ENCODE data around the gene SCO1.

DNA sequence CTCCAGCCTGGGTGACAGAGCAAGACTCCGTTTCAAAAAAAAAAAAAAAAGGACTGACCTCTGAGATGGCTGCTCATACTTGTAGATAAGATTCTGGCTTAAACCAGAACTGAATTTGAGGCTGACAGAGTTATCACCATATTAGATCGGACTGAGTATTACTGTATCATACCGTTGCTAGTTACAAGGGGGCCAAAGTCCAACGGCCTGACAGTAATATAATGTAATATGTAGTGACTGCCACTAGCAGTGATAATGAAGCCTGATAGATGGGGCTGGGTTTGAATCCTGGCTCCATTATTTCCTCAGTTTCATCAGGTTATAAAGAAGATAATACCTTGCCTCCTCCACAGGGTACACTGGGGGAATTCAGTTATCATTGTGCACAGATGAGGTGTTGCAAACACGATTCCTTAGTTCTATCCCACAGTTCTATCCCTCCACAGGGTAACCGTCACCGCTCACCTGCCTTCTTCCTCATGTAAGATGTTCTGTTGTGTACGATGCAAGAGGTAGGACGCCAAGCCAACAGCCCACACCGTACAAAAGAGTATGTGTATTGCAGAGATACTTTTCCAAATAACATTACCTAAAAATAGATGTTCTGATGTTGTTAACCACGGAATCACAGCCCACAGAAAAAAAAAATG is 27.3 kb upstream of the SCO1 start:
- TF ChIP-seq, protein P1, sequence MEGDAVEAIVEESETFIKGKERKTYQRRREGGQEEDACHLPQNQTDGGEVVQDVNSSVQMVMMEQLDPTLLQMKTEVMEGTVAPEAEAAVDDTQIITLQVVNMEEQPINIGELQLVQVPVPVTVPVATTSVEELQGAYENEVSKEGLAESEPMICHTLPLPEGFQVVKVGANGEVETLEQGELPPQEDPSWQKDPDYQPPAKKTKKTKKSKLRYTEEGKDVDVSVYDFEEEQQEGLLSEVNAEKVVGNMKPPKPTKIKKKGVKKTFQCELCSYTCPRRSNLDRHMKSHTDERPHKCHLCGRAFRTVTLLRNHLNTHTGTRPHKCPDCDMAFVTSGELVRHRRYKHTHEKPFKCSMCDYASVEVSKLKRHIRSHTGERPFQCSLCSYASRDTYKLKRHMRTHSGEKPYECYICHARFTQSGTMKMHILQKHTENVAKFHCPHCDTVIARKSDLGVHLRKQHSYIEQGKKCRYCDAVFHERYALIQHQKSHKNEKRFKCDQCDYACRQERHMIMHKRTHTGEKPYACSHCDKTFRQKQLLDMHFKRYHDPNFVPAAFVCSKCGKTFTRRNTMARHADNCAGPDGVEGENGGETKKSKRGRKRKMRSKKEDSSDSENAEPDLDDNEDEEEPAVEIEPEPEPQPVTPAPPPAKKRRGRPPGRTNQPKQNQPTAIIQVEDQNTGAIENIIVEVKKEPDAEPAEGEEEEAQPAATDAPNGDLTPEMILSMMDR (IDR thresholded peaks at IDR 0.05), result no peak
- no peak for TF ChIP-seq POLR2A (IDR thresholded peaks at IDR 0.05)

All from lower leg skin (tissue), 3 donors.